NB4 (cell line): ENCODE data around the gene RNF166.

Experiments
- MYC ChIP-seq: IDR thresholded peaks from 2 replicates; pipeline ENCODE4 v1.6.1; 2011; ENCODE audit warnings: low read depth, low read length
- POLR2A ChIP-seq: IDR thresholded peaks from 2 replicates; pipeline ENCODE4 v1.6.1; 2011; ENCODE audit warnings: mild to moderate bottlenecking; ENCODE audit not compliant: insufficient read length; ENCODE audit errors: extremely low read depth
- TF ChIP-seq, protein P1 (sequence below): IDR thresholded peaks from one replicate; pipeline ENCODE4 v1.5.1; 2012; ENCODE audit warnings: low read depth, low read length
- TF ChIP-seq, protein P2 (sequence below): IDR thresholded peaks from 2 replicates; pipeline ENCODE4 v1.6.1; 2011; ENCODE audit warnings: low read depth, low read length

DNA sequence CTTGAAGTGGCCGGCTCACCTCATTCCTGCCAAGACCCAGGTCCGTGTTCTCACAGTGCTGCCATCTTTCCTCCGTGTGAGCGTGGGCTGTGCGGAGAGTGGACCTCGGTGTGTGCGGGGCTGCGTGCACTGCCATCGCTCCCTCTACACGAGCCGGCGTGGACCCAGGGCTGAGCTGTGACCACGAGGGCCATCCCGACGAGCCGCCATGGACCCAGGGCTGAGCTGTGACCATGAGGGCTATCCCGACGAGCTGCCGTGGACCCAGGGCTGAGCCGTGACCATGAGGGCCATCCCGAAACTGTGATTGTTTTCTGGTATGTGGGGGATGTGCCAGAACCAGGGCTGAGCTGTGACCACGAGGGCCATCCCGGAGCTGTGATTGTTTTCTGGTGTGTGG lies 34.4 kb downstream of the RNF166 start:
- TF ChIP-seq POLR2A (no peak), MYC (no peak)
- TF ChIP-seq, protein P1, sequence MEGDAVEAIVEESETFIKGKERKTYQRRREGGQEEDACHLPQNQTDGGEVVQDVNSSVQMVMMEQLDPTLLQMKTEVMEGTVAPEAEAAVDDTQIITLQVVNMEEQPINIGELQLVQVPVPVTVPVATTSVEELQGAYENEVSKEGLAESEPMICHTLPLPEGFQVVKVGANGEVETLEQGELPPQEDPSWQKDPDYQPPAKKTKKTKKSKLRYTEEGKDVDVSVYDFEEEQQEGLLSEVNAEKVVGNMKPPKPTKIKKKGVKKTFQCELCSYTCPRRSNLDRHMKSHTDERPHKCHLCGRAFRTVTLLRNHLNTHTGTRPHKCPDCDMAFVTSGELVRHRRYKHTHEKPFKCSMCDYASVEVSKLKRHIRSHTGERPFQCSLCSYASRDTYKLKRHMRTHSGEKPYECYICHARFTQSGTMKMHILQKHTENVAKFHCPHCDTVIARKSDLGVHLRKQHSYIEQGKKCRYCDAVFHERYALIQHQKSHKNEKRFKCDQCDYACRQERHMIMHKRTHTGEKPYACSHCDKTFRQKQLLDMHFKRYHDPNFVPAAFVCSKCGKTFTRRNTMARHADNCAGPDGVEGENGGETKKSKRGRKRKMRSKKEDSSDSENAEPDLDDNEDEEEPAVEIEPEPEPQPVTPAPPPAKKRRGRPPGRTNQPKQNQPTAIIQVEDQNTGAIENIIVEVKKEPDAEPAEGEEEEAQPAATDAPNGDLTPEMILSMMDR, result no peak
- TF ChIP-seq, protein P2, sequence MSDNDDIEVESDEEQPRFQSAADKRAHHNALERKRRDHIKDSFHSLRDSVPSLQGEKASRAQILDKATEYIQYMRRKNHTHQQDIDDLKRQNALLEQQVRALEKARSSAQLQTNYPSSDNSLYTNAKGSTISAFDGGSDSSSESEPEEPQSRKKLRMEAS, result no peak
